ENCODE results near the gene ELMOD3.

The ELMOD3 gene

DNA sequence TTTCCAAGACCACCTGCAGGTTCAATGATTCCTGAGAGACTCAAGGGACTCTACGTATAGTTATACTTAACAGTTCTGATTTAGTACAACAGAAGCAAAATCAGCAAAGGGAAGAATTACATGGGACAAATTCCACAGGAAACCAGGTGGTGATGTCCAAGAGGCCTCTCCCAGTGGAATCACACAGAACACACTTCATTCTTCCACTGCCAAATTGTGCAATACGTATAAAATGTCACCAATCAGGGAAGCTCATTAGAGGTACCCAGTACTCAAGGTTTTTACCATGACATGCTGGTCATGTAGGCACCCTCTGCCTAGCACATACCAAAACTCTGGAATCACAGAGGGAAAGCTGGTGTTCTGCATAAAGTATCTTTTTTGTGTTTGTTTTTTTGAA is 33.2 kb downstream of the ELMOD3 start:
- Histone ChIP-seq H3K9me3 (ENCODE audit: insufficient read depth, low read depth, low read length) (no peaks in the 10 kb centered on the region), H3K36me3 (ENCODE audit: insufficient read depth, low read length) (peaks cover 34% of the 10 kb centered on the region; the same call in 1 of the 2 replicates), H4K20me1 (ENCODE audit: insufficient read depth, low read length, poor library complexity, severe bottlenecking) (no peaks in the 10 kb centered on the region), H3K9ac (ENCODE audit: low read depth, low read length, poor library complexity, severe bottlenecking) (no peak overlapping the region), H3K4me3 (ENCODE audit: low read length, poor library complexity, severe bottlenecking) (no peak overlapping the region), H3K4me2 (ENCODE audit: low read depth, low read length, poor library complexity, severe bottlenecking) (no peak overlapping the region), H2AFZ (ENCODE audit: low read length) (no peak overlapping the region), H3F3A (ENCODE audit: low read depth) (no peaks in the 10 kb centered on the region), H3K27me3 (ENCODE audit: insufficient read depth, low read length, poor library complexity, severe bottlenecking) (no peaks in the 10 kb centered on the region), H3K4me1 (ENCODE audit: insufficient read depth, low read length, poor library complexity, severe bottlenecking) (no peaks in the 10 kb centered on the region), H3K9me2 (replicated peaks; ENCODE audit: low read depth, low read length) (no peaks in the 10 kb centered on the region), H3K79me2 (ENCODE audit: insufficient read depth, low read length) (no peaks in the 10 kb centered on the region)
- TF ChIP-seq EZH2phosphoT487 (IDR thresholded peaks at IDR 0.05; ENCODE audit: borderline replicate concordance) = no peak
- TF ChIP-seq, protein P1, sequence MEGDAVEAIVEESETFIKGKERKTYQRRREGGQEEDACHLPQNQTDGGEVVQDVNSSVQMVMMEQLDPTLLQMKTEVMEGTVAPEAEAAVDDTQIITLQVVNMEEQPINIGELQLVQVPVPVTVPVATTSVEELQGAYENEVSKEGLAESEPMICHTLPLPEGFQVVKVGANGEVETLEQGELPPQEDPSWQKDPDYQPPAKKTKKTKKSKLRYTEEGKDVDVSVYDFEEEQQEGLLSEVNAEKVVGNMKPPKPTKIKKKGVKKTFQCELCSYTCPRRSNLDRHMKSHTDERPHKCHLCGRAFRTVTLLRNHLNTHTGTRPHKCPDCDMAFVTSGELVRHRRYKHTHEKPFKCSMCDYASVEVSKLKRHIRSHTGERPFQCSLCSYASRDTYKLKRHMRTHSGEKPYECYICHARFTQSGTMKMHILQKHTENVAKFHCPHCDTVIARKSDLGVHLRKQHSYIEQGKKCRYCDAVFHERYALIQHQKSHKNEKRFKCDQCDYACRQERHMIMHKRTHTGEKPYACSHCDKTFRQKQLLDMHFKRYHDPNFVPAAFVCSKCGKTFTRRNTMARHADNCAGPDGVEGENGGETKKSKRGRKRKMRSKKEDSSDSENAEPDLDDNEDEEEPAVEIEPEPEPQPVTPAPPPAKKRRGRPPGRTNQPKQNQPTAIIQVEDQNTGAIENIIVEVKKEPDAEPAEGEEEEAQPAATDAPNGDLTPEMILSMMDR (conservative IDR thresholded peaks at IDR 0.05; ENCODE audit: low read length) = no peak

DNA sequence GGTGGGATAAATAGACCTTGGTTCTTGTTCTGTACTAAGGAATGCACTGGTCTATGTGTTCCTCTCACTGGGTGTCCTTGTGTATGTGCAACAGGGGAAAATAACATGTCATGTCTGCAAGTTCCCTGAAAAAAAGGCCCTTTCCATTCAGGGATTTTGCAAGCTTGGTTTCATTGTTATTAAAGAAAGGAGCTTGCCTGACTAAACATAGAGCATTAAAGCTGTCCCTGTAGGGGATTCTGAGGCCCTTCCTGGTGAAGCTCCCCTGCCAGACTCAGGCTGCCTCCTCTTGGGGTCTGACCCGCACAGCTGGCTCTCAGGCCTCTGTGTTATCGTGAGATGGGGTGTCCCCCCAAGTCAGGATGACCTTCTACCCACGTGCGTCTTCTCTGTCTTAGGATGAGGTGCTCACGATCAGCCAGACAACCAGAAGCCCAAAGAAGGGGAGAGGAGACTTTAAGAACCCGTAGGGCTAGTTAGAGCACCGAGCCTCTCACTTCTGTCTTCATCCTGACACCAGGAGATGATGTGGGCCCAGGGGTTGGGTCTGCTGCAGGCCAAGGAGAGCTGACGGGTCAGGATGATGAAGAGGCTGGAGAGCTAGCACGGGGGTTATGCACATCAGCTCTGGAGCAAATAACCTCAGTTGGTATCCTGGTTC is 34.4 kb downstream of the ELMOD3 start:
- H3F3A ChIP-seq (ENCODE audit: low read depth) = no peaks in the 10 kb centered on the region
- H3K4me1 ChIP-seq (ENCODE audit: insufficient read depth, low read length, poor library complexity, severe bottlenecking) = no peaks in the 10 kb centered on the region
- H3K4me3 ChIP-seq (ENCODE audit: low read length, poor library complexity, severe bottlenecking) = no peak overlapping the region
- TF ChIP-seq, protein P1 (conservative IDR thresholded peaks at IDR 0.05; ENCODE audit: low read length) = no peak
- no peak for TF ChIP-seq EZH2phosphoT487 (IDR thresholded peaks at IDR 0.05; ENCODE audit: borderline replicate concordance)
- H3K36me3 ChIP-seq (ENCODE audit: insufficient read depth, low read length) = peaks cover 34% of the 10 kb centered on the region; the same call in 1 of the 2 replicates
- no peak overlapping the region for H3K9ac ChIP-seq (ENCODE audit: low read depth, low read length, poor library complexity, severe bottlenecking)
- no peak overlapping the region for H2AFZ ChIP-seq (ENCODE audit: low read length)
- no peak overlapping the region for H3K4me2 ChIP-seq (ENCODE audit: low read depth, low read length, poor library complexity, severe bottlenecking)
- H3K9me3 ChIP-seq (ENCODE audit: insufficient read depth, low read depth, low read length) = no peaks in the 10 kb centered on the region
- H3K9me2 ChIP-seq (replicated peaks; ENCODE audit: low read depth, low read length) = no peaks in the 10 kb centered on the region
- H4K20me1 ChIP-seq (ENCODE audit: insufficient read depth, low read length, poor library complexity, severe bottlenecking) = no peaks in the 10 kb centered on the region
- no peaks in the 10 kb centered on the region for H3K79me2 ChIP-seq (ENCODE audit: insufficient read depth, low read length)
- H3K27me3 ChIP-seq (ENCODE audit: insufficient read depth, low read length, poor library complexity, severe bottlenecking) = no peaks in the 10 kb centered on the region

DNA sequence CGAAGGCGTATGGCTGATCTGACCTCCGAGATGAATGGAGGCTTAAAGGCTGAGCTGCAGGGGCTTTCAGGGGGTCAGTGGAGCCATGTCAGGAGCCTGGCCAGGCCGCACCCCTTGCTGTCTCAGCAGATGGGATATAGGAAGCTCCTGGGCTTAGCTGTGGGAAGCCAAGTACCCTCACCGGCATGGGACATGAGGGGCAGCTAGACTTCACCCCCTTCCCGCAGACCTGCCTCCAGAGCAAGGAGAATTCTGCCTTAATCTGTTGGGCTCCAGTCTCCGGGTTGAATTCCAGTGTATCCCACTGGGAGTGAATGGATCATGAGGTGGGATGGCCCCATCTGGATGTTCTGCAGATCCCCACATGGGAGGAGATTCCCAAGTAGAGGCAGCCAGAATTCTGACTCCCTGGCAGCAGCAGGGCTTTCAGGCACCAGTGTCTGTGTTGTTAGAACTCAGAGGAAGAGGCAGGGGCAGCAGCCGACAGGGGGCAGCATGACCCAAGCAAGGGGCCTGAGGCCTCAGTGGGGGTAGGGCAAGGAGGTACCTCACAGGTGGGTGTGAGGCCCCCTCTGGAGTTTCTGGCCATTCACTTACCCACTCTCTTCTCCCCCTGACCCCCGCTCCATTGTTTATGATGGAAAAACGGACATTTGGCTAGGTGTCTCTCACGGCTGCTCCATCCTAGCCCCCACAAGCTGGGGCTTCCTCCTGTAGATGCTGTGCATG is 36.5 kb downstream of the ELMOD3 start:
- Histone ChIP-seq H3K9me3 (ENCODE audit: insufficient read depth, low read depth, low read length) (no peaks in the 10 kb centered on the region), H3F3A (ENCODE audit: low read depth) (no peaks in the 10 kb centered on the region), H3K4me1 (ENCODE audit: insufficient read depth, low read length, poor library complexity, severe bottlenecking) (no peaks in the 10 kb centered on the region), H3K9ac (ENCODE audit: low read depth, low read length, poor library complexity, severe bottlenecking) (no peak overlapping the region), H3K4me3 (ENCODE audit: low read length, poor library complexity, severe bottlenecking) (no peak overlapping the region), H3K4me2 (ENCODE audit: low read depth, low read length, poor library complexity, severe bottlenecking) (no peak overlapping the region), H3K27me3 (ENCODE audit: insufficient read depth, low read length, poor library complexity, severe bottlenecking) (no peaks in the 10 kb centered on the region), H3K79me2 (ENCODE audit: insufficient read depth, low read length) (no peaks in the 10 kb centered on the region), H4K20me1 (ENCODE audit: insufficient read depth, low read length, poor library complexity, severe bottlenecking) (no peaks in the 10 kb centered on the region), H3K9me2 (replicated peaks; ENCODE audit: low read depth, low read length) (no peaks in the 10 kb centered on the region), H3K36me3 (ENCODE audit: insufficient read depth, low read length) (peaks cover 51% of the 10 kb centered on the region; the same call in 1 of the 2 replicates), H2AFZ (ENCODE audit: low read length) (no peak overlapping the region)
- no peak for TF ChIP-seq EZH2phosphoT487 (IDR thresholded peaks at IDR 0.05; ENCODE audit: borderline replicate concordance)
- TF ChIP-seq, protein P1 (conservative IDR thresholded peaks at IDR 0.05; ENCODE audit: low read length) = peak; percentile 89
